Measurements from ENCODE around the gene ARL15. TPM values are rescaled to one million over a fixed set of nuclear protein-coding genes. Genes with fewer than 3 reads are reported as not detected.

Gene ARL15
- total and polyA plus RNA-seq, 2 of the 8 experiments (the other 6 are each of a cell fraction or from before 2014, with no cell fraction given): 9.9 to 21.2 TPM

DNA sequence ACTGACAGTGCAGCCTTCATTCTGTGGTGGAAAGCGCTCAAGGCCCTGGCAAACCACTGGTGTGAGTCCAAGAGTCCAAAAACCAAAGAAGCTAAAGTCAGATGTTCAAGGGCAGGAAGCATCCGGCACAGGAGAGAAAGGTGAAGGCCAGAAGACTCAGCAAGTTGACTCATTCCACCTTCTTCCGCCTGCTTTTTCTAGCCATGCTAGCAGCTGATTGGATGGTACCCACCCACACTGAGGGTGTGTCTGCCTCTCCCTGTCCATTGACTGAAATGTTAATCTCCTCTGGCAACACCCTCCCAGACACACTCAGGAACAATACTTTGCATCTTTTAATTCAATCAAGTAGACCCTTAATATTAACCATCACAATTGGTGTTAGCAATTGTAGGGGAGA is 453.9 kb downstream of the ARL15 start:
- H2AK5ac ChIP-seq (ENCODE audit: low read depth, low read length): no peak overlapping the region
- H3K18ac ChIP-seq (ENCODE audit: extremely low read depth, low read length): no peak overlapping the region
- H2BK15ac ChIP-seq (ENCODE audit: low read length): no peak overlapping the region
- no peak overlapping the region for H4K5ac ChIP-seq (ENCODE audit: insufficient read length, low read depth, low read length)
- no peak overlapping the region for H3K14ac ChIP-seq (ENCODE audit: insufficient read length)
- no peaks in the 10 kb centered on the region for H3K79me2 ChIP-seq (ENCODE audit: control insufficient read depth in 1 of 2, insufficient read depth in 2 of 2, low read length in 2 of 2)
- no peak overlapping the region for H2AFZ ChIP-seq (ENCODE audit: low read length)
- no peak overlapping the region for H2BK5ac ChIP-seq (ENCODE audit: low read depth, low read length)
- peaks cover 0 to 2% (median 0%) of the 10 kb centered on the region in 4 experiments; a peak in 1 of 7 replicates for H3K4me1 ChIP-seq (replicated peaks in 1 of 4; ENCODE audit: control insufficient read depth in 3 of 4, insufficient read depth in 4 of 4, low read length in 3 of 4)
- ChIA-PET POLR2A (ENCODE audit: partially characterized antibody) (no interaction called here), CTCF (ENCODE audit: partially characterized antibody) (interaction anchor here (1.1 kb wide), 1 partner anchor 13 kb away, joined by 3 read pairs; no protein-coding TSS in a partner anchor)
- no peak overlapping the region for H3K23ac ChIP-seq (ENCODE audit: insufficient read length)
- H3K4me3 ChIP-seq (ENCODE audit: extremely low read depth in 1 of 4, insufficient read depth in 2 of 4, low read depth in 3 of 4, low read length in 4 of 4): no peak overlapping the region
- H3K4ac ChIP-seq (replicated peaks; ENCODE audit: insufficient read length, low read depth, low read length): no peak overlapping the region
- H3K27ac ChIP-seq (ENCODE audit: low read depth, low read length): no peak overlapping the region
- no peaks in the 10 kb centered on the region for H3K27me3 ChIP-seq (replicated peaks in 1 of 4; ENCODE audit: control insufficient read depth in 3 of 4, extremely low read depth in 1 of 4, insufficient read depth in 3 of 4, low read length in 3 of 4)
- no peak overlapping the region for H3K4me2 ChIP-seq (ENCODE audit: insufficient read depth in 1 of 2, low read depth in 2 of 2, low read length in 2 of 2)
- no peak for TF ChIP-seq CBX8 (IDR thresholded peaks at IDR 0.05; ENCODE audit: borderline replicate concordance, low read depth, low read length)
- TF ChIP-seq KDM4A (IDR thresholded peaks at IDR 0.05; ENCODE audit: low read depth, low read length, severe bottlenecking): no peak
- TF ChIP-seq EP300 (IDR thresholded peaks at IDR 0.05; ENCODE audit: borderline replicate concordance in 1 of 2, low read depth in 2 of 2, low read length in 2 of 2): no peak
- TF ChIP-seq CEBPB (IDR thresholded peaks at IDR 0.05; ENCODE audit: low read depth, low read length): no peak
- no peak for TF ChIP-seq YY1 (IDR thresholded peaks at IDR 0.05; ENCODE audit: low read depth, low read length)
- no peak for TF ChIP-seq HDAC2 (IDR thresholded peaks at IDR 0.05; ENCODE audit: borderline replicate concordance in 1 of 2, low read depth in 2 of 2, low read length in 2 of 2)
- TF ChIP-seq CREB1 (IDR thresholded peaks at IDR 0.05): no peak
- no peak for TF ChIP-seq SUZ12 (IDR thresholded peaks at IDR 0.05; ENCODE audit: low read length)
- no peak for TF ChIP-seq CBX5 (IDR thresholded peaks at IDR 0.05; ENCODE audit: low read depth, low read length)
- TF ChIP-seq EGR1 (IDR thresholded peaks at IDR 0.05; ENCODE audit: borderline replicate concordance, low read depth, low read length): no peak
- no peak for TF ChIP-seq GABPA (IDR thresholded peaks at IDR 0.05; ENCODE audit: borderline replicate concordance, insufficient read depth, low read length)
- TF ChIP-seq POLR2A (IDR thresholded peaks at IDR 0.05; ENCODE audit: control extremely low read depth in 1 of 2, low read depth in 2 of 2, low read length in 2 of 2): no peak
- TF ChIP-seq HDAC6 (IDR thresholded peaks at IDR 0.05; ENCODE audit: low read depth, low read length): no peak
- no peaks in the 10 kb centered on the region for H3K23me2 ChIP-seq (ENCODE audit: low read depth, low read length)
- H2BK12ac ChIP-seq (ENCODE audit: low read depth, low read length): no peak overlapping the region
- DNase-seq (ENCODE audit: low read depth in 1 of 2, low spot score in 2 of 2): no peak
- no peaks in the 10 kb centered on the region for H3K79me1 ChIP-seq (ENCODE audit: low read depth, low read length)
- peaks cover 0 to 2% (median 0%) of the 10 kb centered on the region in 4 experiments; a peak in 1 of 8 replicates for H3K36me3 ChIP-seq (ENCODE audit: control insufficient read depth in 2 of 4, insufficient read depth in 4 of 4, low read length in 3 of 4)
- H2BK20ac ChIP-seq (ENCODE audit: low read length): no peak overlapping the region
- no peak for FAIRE-seq
- peaks cover 16 to 26% of the 10 kb centered on the region in 2 experiments for H3K9me3 ChIP-seq (ENCODE audit: insufficient read depth in 2 of 2, low read depth in 1 of 2, low read length in 1 of 2)
- no peak overlapping the region for H2BK120ac ChIP-seq (replicated peaks; ENCODE audit: low read depth, low read length)
- H3K9ac ChIP-seq (replicated peaks in 1 of 4; ENCODE audit: extremely low read depth in 1 of 4, low read depth in 3 of 4, low read length in 3 of 4): no peak overlapping the region
- 76% methylated on average over 3 of the region's 3 CpGs; no CpG with 5 or more reads in 1 of the 2 experiments for WGBS, 2 experiments (ENCODE audit: extremely low coverage in 1 of 2, insufficient coverage in 1 of 2, insufficient read length in 1 of 2, insufficient replicate concordance in 2 of 2, low coverage in 1 of 2, low lambda C conversion rate in 2 of 2, missing lambda C conversion rate in 1 of 2)
- H3K56ac ChIP-seq (replicated peaks; ENCODE audit: insufficient read length, low read depth, low read length): no peak overlapping the region
- H4K91ac ChIP-seq (replicated peaks; ENCODE audit: insufficient read length, low read length): no peak overlapping the region
- H4K20me1 ChIP-seq (replicated peaks in 1 of 2; ENCODE audit: control insufficient read depth in 1 of 2, insufficient read depth in 2 of 2, low read length in 2 of 2): no peaks in the 10 kb centered on the region
- H4K8ac ChIP-seq (ENCODE audit: extremely low read depth, insufficient read depth, low read length): no peak overlapping the region

All from H1 (cell line).